Measurements from ENCODE around the gene DOCK11. TPM values are rescaled to one million over a fixed set of nuclear protein-coding genes. Genes with fewer than 3 reads are reported as not detected.

DOCK11 gene
- polyA plus RNA-seq, 4 donors, result 19.7 to 21.3 (median 20.8) TPM

DNA sequence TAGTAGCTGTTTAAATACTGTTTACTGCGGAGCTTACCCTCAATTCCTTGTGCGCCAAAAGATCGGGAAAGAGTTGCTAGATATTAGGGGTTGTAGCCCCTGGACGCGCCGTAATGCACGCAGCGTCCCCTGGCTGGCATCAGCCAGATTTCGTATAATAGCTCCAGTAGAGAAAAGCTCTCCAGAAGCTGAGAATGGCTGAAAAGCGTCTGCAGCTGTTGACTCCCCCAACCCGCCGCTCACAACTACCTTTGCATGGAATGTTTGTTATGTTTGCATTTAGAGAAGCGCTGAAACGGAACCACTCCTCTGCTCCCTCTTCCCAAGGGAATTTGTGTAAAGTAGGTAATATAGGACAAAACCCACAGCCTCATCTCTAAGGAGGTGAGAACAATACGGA lies 3.7 kb downstream of the DOCK11 start:
- DNase-seq (ENCODE audit: low read depth in 4 of 4, low spot score in 3 of 4), result no peak

DNA sequence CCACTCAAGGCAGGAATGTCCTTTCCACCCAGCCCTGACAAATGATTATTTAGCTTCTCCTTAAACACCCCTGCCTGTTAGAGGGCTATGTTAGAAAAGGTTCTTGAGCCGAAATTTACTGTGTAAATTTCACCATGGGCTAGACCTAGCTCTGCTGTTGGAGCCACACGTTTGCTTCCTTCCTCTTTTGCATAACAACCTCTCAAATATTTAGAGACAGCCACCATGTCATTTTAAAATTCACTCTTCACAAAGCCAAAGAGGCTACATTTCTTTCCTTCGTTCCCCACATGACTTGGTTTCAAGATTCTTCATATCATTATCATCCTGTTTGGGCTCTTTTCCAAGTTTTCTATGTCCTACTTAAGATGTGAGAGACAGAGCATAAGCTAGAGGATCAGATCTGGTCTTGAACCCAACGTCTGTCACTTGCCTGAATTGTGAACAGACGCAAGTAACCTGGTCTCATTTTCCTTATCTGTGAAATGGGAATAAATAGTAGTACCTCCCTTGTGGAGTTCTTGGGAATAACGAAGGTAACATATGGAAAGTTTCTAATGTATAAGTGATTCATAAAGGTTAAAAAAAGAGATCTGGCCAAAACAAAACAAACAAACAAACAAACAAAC lies 6.7 kb downstream of the DOCK11 start:
- no peak for DNase-seq (ENCODE audit: low read depth in 4 of 4, low spot score in 3 of 4)

DNA sequence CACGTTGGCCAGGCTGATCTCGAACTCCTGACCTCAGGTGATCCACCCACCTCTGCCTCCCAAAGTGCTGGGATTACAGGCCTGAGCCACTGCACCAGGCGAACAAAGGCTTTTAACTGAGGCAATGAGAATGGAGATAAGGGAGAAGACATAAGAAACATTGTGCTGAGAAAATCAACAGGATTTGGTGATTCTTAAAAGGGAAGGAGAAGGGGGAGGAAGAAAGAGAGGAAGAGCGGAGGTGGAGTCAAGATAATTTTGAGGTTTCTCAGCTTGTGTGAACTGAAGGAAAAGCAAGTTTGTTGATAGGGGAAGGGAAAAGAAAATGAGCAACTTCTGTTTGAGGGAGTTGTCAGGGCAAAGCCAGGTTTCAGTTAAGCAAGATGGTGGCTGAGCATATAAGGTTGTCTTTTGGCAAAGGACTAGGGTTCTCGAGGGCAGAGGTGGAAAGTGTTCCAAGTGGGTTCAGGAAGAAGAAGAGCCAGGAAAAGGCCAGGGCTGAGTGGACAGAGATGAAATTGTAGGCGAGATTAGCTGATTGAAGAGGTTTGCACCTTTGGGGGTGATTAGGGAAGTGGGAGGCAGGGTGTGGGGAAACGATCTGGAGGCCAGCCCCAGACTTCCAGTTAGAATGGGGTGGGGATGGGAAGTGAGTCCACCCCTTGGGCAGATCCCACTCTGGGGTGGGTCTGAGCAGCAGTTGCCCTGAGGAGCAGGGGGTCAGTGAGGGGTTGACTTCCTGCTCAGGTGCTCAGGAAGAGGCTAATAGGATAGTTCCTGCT lies 7.8 kb downstream of the DOCK11 start:
- no peak for DNase-seq (ENCODE audit: low read depth in 4 of 4, low spot score in 3 of 4)

DNA sequence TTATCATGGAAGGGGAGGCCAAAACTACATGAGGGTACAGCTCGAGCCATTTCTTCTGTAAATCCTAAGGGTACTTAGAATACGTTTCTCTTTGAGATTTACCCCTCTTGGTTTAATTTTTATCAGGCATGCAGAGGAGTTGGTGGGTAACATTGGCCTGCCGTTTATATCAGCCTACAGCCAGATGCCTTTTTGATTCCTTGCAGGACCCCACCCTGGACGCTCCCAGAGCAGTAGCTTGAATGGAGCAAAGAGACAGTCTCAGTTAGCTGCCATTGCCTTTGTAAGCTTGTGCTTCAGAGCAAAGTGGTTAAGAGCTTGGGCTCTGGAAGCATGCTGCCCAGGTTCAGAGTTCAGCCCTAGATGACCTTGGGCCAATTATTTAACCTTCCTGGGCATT lies 9.0 kb downstream of the DOCK11 start:
- DNase-seq (ENCODE audit: low read depth in 4 of 4, low spot score in 3 of 4), result no peak

DNA sequence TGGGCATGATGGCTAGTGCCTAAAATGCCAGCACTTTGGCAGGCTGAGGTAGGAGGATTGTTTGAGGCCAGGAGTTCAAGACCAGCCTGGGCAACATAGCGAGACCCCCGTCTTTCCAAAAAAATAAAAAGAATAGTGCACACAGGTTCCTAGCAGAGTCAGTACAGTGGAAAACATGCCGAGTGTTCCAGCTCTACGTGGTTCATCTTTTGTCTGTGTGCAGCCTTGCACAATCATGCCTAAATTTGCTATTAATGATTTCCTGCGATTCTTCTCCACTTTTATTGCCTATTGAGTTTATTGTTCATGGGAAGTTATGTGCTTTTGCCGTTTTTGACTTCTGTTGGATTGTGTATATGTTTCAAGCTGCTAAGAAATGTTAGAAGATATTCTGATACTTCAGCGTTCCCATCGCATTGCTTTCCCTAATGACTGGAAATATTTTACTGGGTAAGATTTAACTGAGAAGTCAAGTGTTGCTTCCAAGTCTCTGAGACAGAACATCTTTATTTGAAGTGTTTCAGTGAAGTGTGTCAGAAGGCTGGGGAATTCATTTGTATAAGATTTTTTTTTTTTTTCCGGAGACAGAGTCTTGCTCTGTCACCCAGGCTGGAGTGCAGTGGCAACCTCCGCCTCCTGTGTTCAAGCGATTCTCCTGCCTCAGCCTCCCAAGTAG lies 11.3 kb downstream of the DOCK11 start:
- no peak for DNase-seq (ENCODE audit: low read depth in 4 of 4, low spot score in 3 of 4)

DNA sequence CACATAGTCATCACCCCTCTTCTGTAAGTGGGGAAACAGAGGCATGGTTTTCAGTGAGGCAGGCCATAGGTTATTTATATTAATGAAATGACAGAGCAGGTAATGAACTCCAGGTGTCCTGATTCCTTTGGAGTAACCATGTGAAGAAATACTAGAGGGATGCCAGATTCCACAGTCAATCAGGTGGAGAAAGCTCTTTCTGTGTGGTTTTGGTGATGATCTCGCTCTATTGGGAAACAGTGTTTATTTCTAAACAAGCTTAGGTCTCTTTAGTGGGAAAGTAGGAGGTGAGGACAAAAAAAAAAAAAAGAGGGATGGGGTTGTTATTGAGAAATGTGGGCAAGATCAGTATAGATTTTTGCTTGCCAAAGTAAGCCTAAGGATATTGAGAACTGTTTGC lies 12.2 kb downstream of the DOCK11 start:
- DNase-seq (ENCODE audit: low read depth in 4 of 4, low spot score in 3 of 4), result no peak

DNA sequence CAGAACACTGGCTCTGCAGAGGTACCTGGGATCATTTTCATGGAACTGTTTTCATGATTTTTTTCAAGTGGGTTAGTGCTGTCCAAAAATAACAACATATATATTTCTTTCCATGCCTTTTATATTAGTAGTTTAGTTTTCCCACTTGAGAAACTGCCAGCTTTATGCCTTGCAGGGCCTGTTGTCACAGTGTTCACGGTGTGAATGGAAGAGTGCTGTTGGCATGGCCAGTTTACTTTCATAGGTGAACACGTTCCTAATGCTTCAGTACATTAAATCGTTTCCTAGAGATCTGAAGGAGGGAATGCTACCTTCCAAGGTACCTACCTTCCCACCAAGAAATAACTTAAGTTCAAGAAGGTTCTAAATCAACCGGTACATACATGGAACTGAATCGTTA lies 12.6 kb downstream of the DOCK11 start:
- DNase-seq (ENCODE audit: low read depth in 4 of 4, low spot score in 3 of 4), result no peak

DNA sequence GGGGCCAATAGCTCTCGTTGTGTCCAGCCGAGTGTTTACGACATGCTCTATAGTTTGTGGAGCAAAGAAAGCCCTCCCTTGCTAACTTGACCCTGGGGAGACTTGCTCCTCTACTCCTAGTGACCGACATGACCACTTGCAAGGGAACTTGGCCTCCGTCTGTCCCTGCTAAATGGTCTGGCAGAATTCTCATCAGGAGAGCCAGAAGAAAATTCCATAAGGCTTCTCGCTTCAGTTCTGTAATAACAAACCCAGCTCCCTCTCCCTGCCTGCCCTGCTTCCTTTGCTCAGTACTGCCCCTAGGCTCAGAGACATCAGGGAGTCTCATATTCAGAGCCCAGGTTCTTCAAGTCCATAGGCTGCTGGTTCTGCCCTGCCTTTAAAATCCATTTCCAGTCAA lies 13.0 kb downstream of the DOCK11 start:
- no peak for DNase-seq (ENCODE audit: low read depth in 4 of 4, low spot score in 3 of 4)

DNA sequence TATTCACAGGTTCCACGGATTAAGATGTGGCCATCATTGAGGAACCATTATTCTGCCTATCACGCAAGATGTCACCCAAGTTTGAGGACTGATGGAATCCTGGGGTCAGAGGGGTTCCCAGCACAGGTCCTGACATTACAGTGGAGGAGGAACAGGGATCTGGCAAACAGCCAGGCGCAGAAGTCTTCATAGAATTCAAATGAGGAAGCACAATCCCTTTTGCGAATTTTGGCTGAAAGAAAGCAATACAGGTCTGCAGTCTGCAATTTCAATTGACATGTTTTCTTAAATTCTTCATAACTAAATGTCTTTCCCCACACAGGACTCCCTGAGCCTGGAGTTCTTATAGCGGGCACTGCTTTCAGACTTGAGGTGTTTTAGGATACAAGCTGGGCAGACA lies 14.5 kb downstream of the DOCK11 start:
- DNase-seq (ENCODE audit: low read depth in 4 of 4, low spot score in 3 of 4), result no peak

DNA sequence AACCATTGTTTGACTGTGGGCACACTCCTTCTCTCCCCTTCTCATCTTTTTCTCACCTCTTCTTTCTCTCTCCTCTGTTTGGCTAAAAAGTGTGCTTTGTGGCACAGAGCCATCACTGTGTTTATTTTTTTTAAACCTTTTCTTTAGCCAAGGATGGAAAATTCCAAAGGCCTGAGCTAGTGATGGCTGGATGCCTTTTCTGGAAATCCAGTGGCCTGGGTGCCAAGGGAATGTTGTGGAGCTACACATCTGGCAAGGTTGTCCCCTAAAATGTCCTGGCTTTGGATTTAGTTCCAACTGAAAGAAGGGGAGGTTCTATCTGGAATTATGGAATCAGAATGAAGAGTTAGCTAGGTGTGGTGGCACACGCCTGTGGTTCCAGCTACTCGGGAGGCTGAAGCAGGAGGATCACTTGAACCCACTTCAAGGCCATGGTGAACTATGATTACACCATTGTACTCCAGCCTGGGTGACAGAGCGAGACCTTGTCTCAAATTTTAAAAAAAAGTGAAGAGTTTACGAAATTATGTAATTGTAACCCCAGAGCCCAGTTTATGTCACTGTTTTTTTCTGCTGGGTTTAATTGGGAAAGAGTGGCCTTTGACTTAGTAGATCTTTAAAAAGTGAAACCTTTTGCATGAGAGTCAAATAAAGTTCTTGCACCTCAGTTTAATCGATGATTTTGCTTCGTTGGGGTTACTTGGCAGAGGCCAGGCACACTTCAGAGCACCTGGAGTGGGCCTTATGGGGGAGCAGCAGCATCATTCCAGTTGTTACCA lies 17.7 kb downstream of the DOCK11 start:
- DNase-seq (ENCODE audit: low read depth in 4 of 4, low spot score in 3 of 4), result no peak

DNA sequence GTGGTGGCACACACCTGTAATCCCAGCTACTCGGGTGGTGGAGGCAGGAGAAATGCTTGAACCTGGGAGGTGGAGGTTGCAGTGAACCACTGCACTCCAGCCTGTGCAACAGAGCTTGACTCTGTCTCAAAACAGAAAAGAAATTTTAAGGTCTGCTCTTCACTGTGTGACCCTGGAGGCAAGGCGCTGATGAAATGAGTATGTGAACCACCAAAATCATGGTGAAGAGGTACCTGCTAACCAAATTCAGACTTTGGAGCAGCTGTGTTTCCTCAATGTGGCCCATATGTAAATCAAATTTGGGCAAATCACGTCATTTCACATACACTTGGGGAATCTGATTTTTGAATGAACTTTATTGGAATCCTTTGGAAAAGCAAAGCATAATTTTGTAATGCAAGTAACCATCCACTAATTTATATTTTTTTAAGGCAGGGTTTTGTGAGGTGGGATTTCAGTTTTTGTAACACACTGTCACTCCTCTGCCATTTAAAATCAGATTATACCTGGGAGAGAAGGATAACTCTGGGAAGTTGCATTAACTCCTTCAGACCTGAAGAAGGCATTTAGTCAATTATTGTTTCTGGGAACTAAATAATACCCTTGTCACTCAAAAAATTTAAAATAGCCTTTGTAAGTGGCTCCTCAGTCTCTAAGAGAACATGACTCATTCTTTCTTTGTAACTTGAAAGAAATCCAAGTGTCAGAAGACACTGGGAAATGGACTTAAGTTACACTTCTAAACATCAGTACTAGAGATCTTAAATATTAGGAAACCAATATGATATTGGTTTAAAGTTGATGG lies 24.0 kb downstream of the DOCK11 start:
- DNase-seq (ENCODE audit: low read depth in 4 of 4, low spot score in 3 of 4), result no peak

DNA sequence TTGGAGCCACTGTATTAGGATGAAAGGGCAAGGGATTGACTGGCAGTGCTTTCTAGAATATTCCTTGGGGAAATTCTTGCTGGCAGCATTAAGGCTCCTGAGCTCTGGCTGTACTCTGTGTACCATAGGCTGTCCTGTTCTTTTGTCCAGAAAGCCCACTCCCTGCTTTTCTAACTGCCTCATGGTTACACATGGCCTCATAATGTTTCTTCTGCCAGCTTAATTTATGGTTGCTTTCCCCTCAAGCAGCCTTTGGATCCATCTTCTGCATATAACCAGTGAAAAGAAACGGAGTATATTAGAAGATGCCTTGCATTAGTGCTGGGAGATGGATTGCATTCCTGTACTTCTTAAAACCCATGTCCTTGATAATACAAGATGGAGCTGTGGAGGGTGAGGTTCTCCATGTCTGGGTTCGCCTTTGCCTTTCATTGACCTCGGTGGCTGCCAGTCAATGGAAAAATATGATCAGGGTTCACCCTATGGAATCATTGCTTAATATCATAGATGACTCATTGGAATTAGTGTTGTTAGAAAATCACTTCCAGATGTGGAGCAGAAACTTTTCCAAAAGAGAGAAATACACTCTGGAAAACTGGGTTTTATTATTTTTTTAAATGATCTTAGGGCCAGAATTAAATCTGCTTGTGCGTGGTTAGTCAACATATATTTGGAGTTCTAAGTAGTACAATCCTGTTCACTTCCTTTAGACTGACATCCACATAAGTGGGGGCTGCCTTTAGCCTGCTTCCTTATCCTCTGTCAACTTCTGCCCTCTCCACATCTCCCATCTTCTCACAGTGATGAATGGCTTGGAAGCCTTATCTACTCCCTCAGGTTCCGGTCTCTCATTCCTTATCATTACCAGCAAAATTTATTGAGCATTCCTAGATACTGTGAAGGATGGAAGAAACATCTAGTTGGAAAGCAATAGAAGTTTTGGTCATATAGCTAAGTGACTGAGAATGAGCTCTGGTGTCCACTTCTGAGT lies 24.9 kb downstream of the DOCK11 start:
- DNase-seq (ENCODE audit: low read depth in 4 of 4, low spot score in 3 of 4), result no peak

DNA sequence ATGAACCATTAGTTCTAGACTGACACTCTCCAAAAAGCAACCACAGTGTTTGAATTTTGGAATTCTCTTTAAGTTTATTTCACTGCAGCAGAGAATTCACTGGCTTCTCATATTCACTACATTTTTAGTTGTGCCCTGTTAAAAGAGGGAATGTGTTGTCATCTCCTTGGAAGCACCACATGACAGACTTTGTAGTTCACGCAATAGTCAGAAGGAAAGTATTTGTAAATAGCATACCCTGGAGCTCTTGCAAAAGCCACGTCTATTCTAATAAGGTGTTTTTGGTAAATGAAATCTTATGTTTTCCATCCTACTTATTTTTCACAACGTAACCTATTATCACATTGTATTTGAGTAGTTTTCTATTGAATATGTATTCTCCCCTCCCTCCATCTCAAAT lies 25.8 kb downstream of the DOCK11 start:
- DNase-seq (ENCODE audit: low read depth in 4 of 4, low spot score in 3 of 4), result no peak

DNA sequence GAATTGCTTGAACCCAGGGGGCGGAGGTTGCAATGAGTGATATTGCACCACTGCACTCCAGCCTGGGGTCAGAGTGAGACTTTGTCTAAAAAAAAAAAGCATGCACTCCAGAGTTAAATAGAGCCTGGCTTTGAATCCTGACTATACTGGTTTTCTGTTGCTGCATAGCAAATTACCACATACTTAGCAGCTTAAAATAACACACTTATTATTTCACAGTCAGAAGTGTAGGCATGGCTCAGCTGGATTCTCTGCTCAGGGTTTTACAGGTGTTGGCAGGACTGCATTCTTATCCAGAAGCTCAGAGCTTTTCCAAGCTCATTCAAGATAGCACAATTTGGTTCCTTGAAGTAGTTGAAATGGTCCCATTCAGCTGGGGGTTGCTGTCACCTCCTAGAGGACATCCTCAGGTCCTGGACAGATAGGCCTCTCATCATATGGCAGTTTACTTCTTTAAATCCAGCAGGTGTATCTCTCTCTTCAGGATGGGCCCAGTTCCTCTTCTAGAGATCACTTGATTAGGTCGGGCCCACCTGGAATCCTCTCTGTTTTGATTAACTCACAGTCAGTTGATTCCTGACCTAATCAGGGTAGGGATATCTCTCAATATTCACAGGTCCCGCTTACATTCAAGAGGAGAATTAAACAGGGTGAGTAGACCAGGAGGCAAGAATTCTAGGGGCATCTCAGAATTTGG lies 26.8 kb downstream of the DOCK11 start:
- no peak for DNase-seq (ENCODE audit: low read depth in 4 of 4, low spot score in 3 of 4)

DNA sequence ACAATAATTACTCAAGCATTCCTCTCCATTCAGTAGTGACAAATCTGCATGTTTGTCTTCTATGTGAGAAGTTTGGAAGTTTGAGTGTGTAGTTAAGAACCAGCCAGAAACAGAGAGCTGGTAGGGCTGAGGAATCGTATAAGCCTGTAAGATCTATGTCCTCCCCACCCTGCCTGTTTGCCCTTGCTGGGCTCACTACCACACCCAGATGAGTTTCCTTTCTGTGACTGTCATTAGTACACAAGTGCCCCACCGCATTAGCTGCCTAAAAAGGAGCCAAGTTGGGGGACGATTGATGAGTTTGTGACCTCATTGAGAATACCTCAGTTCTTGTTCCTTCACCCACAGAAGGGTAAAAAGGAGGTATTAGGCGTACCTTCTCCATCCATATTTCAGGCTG lies 28.3 kb downstream of the DOCK11 start:
- no peak for DNase-seq (ENCODE audit: low read depth in 4 of 4, low spot score in 3 of 4)

DNA sequence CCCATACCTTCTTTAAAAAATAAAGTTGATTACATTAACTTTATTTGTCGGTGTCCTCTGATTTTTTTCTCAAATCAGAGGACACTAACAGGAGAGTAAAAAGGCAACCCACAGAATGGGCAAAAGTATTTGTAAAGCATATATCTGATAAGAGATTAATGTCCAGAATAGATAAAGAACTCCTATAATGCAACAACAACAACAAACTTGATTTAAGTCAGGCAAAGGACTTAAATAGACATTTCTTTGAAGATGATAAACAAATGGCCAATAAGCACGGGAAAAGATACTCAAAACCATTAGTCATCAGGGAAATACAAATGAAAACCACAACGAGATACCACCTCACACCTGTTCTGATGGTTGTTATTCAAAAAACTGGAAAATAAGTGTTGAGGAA lies 28.7 kb downstream of the DOCK11 start:
- DNase-seq (ENCODE audit: low read depth in 4 of 4, low spot score in 3 of 4), result no peak

DNA sequence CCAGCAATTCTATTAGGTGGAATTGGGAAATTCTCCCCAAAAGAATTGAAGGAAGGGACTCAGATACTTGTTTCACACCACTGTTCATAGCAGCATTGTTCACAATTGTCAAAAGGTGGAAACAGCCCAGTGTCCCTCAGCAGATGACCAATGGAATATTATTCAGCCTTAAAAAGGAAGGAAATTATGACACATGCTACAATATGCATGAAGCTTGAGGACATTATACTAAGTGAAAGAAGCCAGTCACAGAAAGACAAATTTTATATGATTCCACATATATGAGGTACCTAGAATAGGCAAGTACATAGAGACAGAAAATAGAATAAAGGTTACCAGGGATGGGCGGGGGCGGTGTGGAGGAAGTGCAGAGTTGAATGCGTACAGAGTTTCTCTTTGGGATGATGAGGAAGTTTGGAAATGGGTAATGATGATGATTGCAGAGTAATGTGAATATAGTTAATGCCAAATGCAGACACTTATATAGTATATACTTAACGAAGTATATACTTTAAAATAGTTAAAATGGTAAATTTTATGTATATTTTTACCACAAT lies 29.6 kb downstream of the DOCK11 start:
- DNase-seq (ENCODE audit: low read depth in 4 of 4, low spot score in 3 of 4), result no peak

DNA sequence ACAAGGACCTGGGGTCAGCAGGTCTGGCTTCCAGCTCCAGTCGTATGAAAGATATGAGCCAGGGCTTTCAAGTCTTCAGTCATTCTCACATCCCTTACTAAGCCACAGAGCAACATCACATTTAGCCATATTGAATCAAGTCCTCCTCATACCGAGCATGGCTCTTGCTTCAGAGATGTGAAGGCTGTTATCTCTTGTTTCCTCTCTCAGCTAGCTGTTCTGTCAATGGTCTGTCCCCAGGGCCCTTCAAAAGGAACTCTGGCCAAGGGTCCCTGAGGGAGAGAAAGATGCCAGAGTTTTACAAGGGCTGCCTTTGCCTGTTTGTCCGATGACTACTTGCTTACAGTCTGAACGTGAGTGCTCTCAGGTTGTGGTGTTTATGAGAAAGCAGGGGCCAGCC lies 30.5 kb downstream of the DOCK11 start:
- no peak for DNase-seq (ENCODE audit: low read depth in 4 of 4, low spot score in 3 of 4)
